GM21786 (cell line): ENCODE data around the gene TNFRSF19.

Source experiments
- ATAC-seq: cut with Tn5 transposase; IDR thresholded peaks from one replicate; pipeline ENCODE4 v1.9.1; 2021; ENCODE audit not compliant: unreplicated experiment

The TNFRSF19 gene

DNA sequence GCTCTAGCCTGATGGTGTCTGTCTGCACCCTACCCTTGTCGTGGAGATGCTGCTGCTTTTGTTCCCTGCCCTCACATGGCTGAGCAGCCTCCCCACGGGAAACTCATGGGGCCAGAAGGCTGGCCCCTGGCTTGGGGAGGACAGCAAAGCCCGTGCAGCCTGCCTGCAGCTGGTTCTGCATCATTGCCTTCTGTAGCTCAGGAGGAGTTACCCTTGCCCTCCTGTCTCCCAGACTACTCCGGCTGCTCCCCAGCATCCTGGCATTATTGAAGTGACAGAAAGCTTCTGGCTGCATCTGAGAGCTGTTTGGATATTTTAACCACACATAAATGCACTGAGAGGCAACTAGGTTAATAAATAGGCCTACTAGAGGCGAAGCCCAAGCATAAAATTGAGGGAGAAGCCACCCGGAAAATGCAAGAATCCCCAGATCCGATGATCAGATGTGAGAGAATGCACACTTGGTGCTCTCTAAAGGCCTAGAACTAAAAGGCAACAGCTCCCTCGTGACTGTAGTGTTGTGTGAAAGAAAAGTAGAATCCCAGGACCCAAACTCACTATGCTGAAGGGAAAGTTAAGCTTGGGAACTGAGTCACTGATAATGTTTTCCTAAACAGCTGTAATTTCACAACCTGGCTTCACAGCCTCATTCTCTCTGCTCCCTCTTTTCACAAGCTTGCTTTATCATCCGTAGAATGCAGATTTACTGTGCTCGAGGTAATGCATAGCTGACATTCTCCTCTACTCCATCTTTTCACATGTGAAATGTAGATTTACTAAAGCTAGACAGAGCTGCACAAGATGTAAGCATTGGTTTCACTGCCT, 110.8 kb downstream of the TNFRSF19 start:
- ATAC-seq, result no peak

DNA sequence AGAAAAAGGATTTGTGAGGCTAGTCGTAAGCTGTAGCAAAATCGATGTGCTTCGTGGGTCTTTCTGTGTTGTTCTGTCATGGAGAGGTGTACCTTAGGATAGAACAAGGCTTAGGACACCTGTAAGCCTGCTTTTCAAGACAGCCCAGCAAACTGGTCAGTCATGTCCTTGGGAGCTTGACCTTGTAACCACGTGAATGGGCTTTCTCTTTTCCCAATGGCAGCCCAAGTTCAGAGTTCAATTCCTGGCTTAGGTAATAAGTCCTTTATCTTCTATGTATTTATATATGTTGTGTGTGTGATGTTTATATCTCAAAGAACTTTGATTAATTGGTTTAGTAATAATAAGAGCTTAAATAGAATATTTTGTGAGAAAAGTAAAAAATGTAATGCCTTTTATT, 112.9 kb downstream of the TNFRSF19 start:
- no peak for ATAC-seq

DNA sequence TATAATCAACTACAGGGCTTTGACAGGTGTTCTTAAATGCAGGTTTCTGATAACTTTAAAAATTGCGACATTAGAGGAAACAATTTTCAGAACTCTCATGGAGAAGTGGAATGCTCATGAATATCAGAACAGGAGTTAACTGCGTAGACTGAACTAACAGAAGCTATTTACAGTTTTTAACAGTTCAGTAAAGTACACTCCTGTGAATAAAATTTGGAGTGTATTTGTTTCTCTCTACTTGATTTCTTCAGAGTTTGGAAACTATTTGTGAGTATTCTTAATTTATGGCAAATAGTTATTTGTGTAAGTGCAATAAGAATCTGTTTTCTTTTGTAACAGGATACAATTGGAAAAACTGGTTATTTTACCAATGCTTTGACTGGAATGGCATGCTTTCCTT, 114.4 kb downstream of the TNFRSF19 start:
- ATAC-seq, result no peak

DNA sequence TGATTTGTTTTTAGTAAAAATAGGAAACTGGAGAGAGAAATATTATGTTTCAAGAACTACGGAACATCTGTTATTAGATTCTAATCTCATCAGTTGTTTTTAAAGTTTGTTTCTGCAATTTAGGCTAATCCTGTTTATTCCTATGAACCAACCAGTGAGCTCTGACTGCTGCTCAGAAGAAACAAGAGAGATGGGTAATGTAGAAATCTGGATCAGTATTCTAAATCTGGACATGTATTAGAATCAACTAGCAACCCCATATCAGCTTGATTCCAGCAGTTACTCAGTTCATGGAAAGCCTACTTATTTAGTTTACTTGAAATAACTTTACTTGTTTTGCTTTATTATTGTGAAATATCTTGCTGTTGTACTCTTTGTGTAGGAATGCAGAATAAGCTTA, 115.2 kb downstream of the TNFRSF19 start:
- ATAC-seq, result no peak

DNA sequence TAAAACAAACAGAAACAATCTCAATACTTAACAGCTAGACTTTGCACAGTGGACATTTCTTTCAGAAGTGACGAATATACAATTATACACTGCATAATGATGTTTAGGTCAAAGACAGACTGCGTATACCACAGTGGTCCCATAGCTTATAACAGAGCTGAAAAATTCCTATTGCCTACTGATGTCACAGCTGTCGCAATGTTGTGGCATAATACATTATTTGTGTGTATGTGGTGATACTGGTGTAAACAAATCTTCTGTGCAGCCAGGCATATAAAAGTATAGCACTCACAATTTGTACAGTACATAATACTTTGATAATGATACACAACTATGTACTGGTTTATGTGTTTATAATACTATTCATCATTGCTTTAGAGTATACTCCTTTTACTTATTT, 116.7 kb downstream of the TNFRSF19 start:
- no peak for ATAC-seq

DNA sequence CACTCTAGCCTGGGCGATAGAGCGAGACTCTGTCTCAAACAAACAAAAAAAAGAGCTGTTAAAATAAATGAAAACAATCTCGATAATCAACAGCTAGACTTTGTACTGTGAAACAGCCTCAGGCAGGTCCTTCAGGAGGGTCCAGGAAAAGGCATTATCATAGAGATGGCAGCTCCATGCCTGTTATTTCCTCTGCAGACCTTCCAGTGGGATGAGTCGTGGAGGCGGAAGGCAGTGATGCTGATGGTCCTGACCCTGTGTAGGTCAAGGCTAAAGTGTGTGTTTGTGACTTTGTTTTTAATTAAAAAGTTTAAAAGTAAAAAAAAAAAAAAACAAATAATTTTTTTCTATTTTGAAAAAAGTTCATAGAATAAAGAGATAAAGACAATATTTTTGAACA, 117.4 kb downstream of the TNFRSF19 start:
- ATAC-seq, result no peak

DNA sequence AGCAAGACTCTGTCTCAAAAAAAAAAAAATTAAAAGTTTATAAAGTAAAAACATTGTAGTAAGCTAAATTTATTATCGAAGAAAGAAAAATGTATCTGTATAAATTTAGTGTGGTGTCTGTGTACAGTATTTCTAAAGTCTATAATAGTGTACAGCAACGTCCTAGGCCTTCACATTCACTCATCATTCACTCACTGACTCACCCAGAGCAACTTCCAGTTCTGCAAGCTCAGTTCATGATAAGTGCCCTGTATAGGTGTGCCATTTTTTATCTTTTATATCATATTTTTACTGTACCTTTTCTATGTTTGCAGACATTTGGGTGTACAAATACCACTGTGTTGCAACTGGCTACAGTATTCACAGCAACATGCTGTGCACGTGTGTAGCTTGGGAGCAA, 118.1 kb downstream of the TNFRSF19 start:
- ATAC-seq, result no peak

DNA sequence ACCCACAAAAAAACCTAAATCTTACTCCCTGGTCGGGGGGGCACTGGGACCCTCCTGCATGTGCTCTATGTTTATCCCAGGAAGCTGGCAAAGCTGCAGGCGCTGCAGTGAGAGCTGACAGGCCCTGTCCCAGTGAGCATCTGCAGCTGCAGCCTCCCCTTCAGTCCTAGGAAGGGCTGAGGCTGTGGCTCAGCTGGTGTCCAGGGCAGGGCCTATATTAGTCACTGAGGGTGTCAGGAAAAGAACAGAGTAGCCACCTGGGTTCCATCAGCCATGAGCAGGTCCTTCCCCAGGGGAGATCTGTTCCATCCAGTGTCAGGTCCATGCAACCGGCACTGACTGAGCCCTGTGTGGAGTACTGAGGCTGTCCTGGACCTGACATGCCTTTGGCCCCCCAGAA, 120.5 kb downstream of the TNFRSF19 start:
- no peak for ATAC-seq

DNA sequence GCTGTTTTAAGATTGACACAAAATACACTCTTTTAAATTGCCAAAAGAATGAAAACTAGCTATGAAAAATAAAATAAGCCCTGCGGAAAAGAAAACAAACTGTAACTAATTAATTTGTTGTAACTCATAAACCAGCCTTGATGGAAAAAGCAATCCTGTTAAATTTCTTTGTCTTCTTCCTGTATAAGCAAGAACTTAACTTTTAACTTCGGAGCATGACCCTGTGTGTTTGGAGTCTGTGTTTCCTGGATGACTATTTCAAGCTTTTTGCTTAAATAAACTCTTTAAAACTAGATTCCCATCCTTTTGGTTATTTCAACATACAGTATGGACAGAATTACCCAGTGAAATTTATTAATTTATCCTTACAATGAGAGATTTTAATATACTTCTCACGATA, 122.6 kb downstream of the TNFRSF19 start:
- ATAC-seq, result no peak

DNA sequence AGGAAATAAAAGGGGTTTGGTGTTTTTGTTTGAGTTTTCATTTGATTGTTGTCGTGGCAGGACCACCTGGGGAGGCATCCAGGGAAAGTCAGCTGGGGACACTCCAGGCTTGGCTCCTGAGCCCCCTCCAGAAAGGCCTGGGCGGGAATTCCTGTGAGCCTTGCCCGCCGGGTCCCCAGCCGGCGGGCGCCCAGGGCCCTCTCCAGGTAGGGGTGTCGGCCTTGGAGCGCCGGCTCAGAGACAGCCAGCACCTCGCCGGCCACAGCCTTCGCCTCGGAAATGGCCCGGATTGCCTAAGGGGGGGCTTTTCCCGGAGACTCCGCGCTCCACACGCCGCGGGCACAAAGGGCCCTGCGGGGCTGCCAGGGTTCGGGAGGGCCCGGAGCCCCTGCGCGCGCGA, 125.0 kb downstream of the TNFRSF19 start:
- ATAC-seq, result no peak

DNA sequence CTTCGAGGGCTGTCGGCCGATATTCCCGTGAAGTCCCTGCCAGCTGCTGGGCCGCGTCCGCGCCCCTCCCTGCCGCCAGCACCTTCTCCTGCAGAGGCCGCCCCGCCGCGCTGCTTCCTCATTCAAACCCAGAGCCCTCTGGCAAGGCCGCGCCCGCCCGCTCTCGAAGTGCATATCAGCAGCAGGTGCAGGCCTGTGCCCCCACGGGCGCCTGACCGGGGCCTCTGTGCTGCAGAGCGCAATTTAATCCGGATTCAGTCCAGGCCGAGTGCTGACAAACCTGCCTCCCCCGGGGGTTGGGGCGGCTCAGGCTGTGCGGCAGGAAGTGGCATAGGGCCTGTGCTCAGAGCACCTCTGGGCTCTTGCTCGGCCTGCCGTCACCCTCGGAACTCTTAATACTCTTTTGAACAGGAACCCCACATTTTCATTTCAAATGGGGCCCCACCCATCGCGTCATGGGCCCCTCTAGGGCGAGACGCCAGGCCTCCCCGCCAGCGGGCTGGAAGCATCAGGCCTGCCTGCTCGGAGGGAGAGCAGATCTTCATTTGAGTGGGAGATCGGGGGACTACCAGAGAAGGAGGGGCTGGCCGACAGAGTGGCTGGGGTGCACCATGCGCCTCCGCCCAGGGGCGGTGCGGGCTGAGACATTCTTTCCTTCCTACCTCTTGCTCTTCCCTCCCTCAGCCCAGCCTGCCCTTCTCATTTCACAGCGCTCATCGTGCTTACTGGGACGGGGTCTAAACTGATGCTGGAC, 125.7 kb downstream of the TNFRSF19 start:
- ATAC-seq, result peak; percentile 88

DNA sequence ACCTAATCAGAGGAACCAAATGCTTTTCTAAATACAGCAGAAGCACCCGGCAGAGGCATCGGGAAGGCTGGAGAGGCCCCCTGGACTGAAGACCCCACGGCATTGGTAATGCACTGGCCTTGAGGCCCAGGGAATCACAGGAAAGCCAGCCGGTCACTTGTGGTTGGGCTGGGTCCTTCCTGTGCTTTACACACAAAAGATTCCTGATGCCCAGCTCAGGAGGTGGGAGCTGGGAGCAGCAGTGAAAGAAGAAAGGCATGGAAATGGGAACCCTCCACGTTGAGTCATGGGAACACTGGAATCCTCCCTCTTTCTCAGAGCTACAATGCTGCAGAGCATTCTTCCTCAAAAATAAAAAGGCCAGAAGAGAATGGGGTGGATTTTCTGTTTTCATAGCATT, 126.4 kb downstream of the TNFRSF19 start:
- ATAC-seq, result no peak

DNA sequence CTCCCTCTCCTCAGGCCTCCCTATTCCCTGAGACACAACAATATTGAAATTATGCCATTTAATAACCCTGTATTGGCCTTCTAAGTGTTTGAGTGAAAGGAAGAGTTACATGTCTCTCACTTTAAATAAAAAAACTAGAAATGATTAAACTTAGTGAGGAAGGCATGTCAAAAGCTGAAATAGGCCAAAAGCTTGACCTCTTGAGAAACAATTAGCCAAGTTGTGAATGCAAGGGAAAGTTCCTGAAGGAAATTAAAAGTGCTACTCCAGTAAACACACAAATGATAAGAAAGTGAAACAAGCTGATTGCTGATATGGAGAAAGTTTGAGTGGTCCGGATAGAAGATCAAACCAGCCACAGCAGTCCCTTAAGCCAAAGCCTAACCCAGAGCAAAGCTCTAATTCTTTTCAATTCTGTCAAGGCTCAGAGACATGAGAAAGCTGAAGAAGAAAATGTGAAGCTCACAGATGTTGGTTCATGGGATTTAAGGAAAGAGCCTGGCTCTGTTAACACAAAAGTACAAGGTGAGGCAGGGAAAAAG, 127.6 kb downstream of the TNFRSF19 start:
- ATAC-seq, result no peak

DNA sequence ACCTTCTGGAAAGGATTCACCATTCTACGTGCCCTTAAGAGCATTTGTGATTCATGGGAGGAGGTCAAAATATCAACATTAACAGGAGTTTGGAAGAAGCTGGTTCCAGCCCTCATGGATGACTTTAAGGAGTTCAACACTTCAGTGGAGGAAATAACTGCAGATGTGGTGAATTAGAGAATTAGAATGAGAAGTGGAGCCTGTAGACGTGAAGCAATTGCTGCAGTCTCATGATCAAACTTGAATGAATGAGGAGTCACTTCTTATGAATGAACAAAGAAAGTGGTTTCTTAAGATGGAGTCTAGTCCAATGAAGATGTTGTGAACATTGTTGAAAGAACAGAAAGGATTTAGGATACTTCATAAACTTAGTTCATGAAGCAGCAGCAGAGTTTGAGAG, 129.1 kb downstream of the TNFRSF19 start:
- no peak for ATAC-seq

DNA sequence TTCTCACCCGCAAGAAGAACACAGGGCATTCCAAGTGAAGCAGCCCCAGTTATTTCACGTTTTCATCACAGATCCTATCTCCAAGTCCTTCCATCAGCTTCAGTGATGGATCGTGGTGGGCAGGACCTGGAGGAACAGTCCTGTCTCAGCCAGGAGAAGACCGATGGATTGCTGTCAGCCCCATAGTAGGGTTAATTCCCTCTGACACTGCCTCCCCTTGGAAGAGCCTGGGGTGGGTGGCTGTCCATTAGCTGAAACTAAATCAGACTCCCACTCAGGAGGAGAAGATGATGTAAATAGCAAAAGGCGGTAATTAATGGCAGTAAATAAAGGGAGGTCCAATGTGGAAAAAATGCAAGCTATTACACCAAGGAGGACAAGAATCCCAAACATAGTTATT, 131.0 kb downstream of the TNFRSF19 start:
- ATAC-seq, result no peak

DNA sequence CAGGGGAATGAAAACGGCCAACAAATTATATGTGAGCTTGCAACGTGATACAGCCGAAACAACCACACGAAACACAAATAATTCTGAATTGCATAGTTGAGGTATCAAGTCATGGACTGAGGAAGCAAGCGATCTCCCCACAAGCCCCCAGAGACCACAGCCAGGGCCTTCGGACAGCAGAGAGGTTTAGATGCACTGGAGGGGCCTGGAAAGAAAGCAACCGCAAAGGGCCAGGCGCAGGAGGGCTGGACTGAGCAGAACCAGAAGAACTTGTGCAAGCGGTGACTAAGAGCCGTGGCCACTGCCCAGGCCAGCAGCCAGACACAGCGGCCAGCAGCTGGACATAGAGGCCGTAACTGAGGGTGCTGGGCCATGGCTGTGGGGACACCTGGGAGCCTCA, 131.4 kb downstream of the TNFRSF19 start:
- no peak for ATAC-seq

DNA sequence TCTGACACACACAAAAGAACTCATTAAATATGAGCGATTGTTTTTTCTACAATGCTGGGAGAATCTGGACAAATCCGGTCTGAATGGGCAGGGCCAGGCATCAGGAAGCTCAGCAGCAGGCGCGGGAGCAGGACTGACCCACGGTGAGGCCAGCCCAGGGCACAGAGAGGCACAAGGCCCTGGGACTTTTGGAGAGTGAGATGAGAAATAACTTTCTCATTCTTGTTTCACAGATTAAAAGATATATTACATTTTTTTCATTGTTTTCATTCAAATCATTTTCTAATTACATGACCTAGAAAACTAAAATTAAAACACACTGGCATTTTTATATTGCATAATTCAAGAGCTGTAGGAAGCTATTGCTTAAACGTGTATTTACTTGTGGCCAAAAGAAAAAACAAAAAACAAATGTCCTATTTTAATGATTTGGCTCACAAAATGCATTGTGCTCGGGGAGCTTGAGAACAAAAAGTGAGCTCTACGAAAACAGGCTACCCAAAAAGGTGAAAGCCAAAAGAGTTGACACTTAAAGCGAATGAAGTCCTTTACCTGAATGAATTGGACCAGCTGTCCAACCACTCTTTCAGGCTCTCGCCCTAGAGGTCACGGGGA, 133.1 kb downstream of the TNFRSF19 start:
- no peak for ATAC-seq

DNA sequence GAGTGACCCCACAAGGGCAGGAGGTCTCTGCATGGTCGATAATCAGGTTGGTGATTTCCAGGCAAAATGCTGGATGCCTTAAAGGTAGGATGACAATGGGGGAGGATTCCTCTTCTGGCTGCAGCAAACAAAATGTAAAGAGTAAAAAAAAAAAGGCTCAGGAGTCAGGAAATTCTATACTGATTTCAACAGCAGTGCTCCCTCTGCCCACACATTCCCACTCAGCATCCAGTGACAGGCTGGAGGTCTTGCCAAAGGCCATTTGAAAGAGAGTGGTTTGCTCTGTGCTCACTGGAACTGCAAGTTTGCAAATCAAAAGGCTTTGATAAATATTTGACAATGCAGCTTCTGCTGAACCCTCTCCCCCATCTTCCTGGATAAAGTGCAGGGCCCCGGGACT, 135.4 kb downstream of the TNFRSF19 start:
- no peak for ATAC-seq

DNA sequence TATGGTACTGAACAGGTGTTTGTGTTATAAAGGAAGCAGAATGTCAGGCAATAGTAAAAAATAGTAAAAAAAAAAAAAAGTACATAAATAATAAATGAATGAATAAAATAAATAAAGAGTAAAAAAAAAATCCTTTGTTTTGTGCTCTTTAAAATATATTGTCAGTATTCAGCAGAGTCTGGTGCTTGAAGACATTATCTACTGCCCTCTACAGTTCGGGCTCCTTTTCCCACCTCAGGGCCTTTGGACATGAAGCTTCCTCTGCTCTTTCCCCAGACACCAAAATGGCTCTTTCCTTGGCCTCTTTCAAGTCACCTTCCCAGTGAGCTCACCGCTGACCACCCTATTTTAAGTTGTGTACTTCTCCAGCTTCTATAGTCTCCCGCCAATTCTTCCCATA, 137.5 kb downstream of the TNFRSF19 start:
- no peak for ATAC-seq

DNA sequence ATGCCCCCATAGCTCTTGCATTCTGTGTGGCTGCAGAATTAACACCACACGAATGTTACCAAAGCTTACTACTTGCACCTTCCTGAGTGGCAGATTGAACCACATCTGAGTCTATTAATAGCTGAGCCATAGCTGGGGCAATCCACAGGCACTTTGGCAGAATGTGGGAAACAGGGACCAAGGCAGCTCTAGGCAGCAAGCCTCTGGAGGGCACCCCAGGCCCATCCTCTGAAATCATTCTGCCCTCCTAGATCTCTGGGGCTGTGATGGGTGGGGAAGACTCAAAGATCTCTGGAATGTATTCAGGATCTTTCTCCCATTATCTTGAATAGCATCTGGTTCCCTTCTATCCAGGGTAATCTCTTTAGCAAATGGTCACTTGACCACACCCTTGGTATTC, 139.3 kb downstream of the TNFRSF19 start:
- ATAC-seq, result no peak

DNA sequence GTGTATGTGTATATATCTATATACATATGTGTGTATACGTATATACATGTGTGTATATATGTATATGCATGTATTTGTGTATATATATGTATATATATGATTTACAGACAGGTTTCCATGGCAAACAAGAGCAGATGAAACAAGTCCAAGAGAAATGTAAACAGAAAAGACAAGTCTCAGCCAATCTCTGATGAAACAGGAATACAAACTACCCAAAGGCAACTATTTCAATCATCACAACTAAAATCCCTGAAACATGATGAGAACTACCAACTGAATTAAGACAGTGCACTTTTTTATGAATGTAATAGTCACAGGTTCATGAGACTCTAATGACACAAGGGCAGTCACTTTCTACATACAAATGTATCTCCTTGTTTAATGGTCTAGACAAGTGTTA, 140.2 kb downstream of the TNFRSF19 start:
- ATAC-seq, result no peak

DNA sequence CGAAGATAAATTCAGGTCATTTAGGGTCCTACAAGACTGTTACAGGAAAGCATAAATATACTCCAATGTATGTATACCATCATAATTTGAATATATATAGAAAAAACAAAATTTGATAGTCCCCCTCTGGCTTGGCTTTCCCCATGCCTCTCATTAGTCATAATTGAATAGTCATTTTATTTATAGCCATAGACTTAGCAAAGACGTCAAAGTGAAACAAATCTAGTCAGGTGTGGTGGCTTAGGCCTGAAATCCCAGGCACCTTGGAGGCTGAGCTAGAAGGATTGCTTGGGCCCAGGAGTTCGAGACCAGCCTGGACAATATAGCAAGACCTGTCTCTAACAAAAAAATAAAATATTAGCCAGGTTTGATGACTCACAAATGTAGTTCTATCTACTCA, 141.1 kb downstream of the TNFRSF19 start:
- ATAC-seq, result no peak
